ENCODE results near the gene LMBRD2.

DNA sequence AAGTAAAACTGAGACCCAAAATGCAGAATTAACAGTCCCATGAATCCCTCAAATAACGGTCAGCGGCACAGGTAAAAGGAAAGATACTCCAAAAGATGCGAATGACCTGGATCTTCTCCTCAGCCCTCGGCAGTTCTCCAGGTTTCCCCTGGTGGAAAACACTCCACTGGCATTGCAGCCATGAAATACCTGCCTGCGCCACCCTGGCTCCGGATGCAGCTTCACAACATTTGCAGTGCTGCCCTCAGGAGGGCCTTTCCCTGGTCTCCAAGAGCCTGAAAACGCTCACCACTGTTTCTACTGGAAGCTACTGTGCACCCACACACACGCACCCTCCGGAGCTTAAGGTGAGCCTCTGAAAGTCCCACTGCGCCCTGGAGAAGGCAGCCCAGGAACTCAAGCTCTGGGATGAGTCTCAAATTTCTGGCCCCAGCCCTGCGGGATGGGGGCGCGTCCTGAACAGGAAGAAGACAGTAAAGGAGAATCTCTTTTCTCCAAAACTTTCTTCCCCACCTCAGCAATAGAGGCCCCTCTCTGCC lies 85.6 kb downstream of the LMBRD2 start:
- TF ChIP-seq, protein P1, sequence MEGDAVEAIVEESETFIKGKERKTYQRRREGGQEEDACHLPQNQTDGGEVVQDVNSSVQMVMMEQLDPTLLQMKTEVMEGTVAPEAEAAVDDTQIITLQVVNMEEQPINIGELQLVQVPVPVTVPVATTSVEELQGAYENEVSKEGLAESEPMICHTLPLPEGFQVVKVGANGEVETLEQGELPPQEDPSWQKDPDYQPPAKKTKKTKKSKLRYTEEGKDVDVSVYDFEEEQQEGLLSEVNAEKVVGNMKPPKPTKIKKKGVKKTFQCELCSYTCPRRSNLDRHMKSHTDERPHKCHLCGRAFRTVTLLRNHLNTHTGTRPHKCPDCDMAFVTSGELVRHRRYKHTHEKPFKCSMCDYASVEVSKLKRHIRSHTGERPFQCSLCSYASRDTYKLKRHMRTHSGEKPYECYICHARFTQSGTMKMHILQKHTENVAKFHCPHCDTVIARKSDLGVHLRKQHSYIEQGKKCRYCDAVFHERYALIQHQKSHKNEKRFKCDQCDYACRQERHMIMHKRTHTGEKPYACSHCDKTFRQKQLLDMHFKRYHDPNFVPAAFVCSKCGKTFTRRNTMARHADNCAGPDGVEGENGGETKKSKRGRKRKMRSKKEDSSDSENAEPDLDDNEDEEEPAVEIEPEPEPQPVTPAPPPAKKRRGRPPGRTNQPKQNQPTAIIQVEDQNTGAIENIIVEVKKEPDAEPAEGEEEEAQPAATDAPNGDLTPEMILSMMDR (conservative IDR thresholded peaks at IDR 0.05; ENCODE audit: low read depth in 2 of 2) = no peak
- no peak for TF ChIP-seq EZH2 (IDR thresholded peaks at IDR 0.05; ENCODE audit: low read depth, unreplicated experiment)
- TF ChIP-seq ZNF331 (CRISPR knock-in tag; IDR thresholded peaks at IDR 0.05; ENCODE audit: low read depth) = no peak
- TF ChIP-seq CREB1 (CRISPR knock-in tag; IDR thresholded peaks at IDR 0.05; ENCODE audit: low read depth) = no peak
- no peak for TF ChIP-seq POLR2AphosphoS5 (IDR thresholded peaks at IDR 0.05; ENCODE audit: low read depth)
- no peak for TF ChIP-seq NANOG (IDR thresholded peaks at IDR 0.05; ENCODE audit: borderline replicate concordance)
